Natural killer cell treated with Interleukin-12 subunit alpha and Interleukin-12 subunit beta and Interleukin-15 and Interleukin-18, amount 100 ng/mL, for 72 hours (primary cell): ENCODE measurements around the gene BCL2L12. TPM values are rescaled to one million over a fixed set of nuclear protein-coding genes. Genes with fewer than 3 reads are reported as not detected.

ENCODE experiments used
- ATAC-seq, 2 donors: fragments of 150-1000 bp; cut with Tn5 transposase in 1 of 2; sonication (Bioruptor Pico), chemical (Tn5 transposase) in 1 of 2; 2 replicates each; pipeline ENCODE4 v1.10.0; 2021
- DNase-seq: peaks from one replicate; pipeline ENCODE4 v3.0.0; 2022; ENCODE audit warnings: low spot score
- H3K27ac Mint-ChIP-seq, 2 donors: 1 replicate in 1 of 2; 2 replicates in 1 of 2; pipeline ENCODE4 v1.8.0; 2022; ENCODE audit warnings: mixed read lengths in 2 of 2, mild to moderate bottlenecking in 1 of 2, moderate library complexity in 1 of 2
- H3K27me3 Mint-ChIP-seq, 2 donors: 1 replicate in 1 of 2; 2 replicates in 1 of 2; pipeline ENCODE4 v1.8.0; 2022; ENCODE audit warnings: mixed read lengths in 2 of 2
- H3K36me3 Mint-ChIP-seq: one replicate; pipeline ENCODE4 v1.8.0; 2022; ENCODE audit warnings: mixed read lengths
- H3K4me1 Mint-ChIP-seq, 2 donors: 1 replicate in 1 of 2; 2 replicates in 1 of 2; pipeline ENCODE4 v1.8.0; 2022; ENCODE audit warnings: low read depth in 2 of 2, mixed read lengths in 2 of 2, mild to moderate bottlenecking in 1 of 2
- H3K4me3 Mint-ChIP-seq: one replicate; pipeline ENCODE4 v1.8.0; 2022; ENCODE audit warnings: mixed read lengths
- H3K9me3 Mint-ChIP-seq: 2 replicates; pipeline ENCODE4 v1.8.0; 2022; ENCODE audit warnings: mixed read lengths
- total RNA-seq, 2 donors: library from RNA; stranded (reverse); gene quantifications; one replicate each; pipeline ENCODE4 v1.2.3, GENCODE V29; 2022

BCL2L12 gene
- total RNA-seq, 2 donors from 2014 or later = 45.9 to 98.0 TPM

GRCh38 chr19:49636233-49636932 is 29.4 kb upstream of the BCL2L12 start:
- no peak for ATAC-seq
- Mint-ChIP-seq H3K36me3 (no peaks in the 10 kb centered on the region), H3K9me3 (no peaks in the 10 kb centered on the region), H3K27me3 (peaks cover 0 to 4% of the 10 kb centered on the region in 2 donors), H3K27ac (no peak overlapping the region), H3K4me3 (no peak overlapping the region), H3K4me1 (peaks cover 24 to 27% of the 10 kb centered on the region in 2 donors)
- DNase-seq = no peak

- H3K4me1 Mint-ChIP-seq = peaks cover 34 to 40% of the 10 kb centered on the region in 2 donors
- DNase-seq = no peak
- peaks cover 0 to 4% of the 10 kb centered on the region in 2 donors for H3K27me3 Mint-ChIP-seq
- no peaks in the 10 kb centered on the region for H3K9me3 Mint-ChIP-seq
- no peaks in the 10 kb centered on the region for H3K36me3 Mint-ChIP-seq
- ATAC-seq = no peak
- peak overlapping the region; percentile 99 for H3K4me3 Mint-ChIP-seq
- H3K27ac Mint-ChIP-seq = peak overlapping the region; percentile 36 to 99
Observed at GRCh38 chr19:49637821-49638738, 27.7 kb upstream of the BCL2L12 start.

- peak overlapping the region; percentile 99 for H3K4me3 Mint-ChIP-seq
- H3K36me3 Mint-ChIP-seq = no peaks in the 10 kb centered on the region
- H3K27ac Mint-ChIP-seq = peak overlapping the region; percentile 99
- DNase-seq (no peak), ATAC-seq (no peak)
- no peaks in the 10 kb centered on the region for H3K9me3 Mint-ChIP-seq
- peaks cover 0 to 4% of the 10 kb centered on the region in 2 donors for H3K27me3 Mint-ChIP-seq
- peaks cover 46 to 55% of the 10 kb centered on the region in 2 donors for H3K4me1 Mint-ChIP-seq
Observed at GRCh38 chr19:49639401-49640112, 26.2 kb upstream of the BCL2L12 start.

GRCh38 chr19:49640113-49640898 is 25.4 kb upstream of the BCL2L12 start, which contains the start of gene RRAS:
Gene RRAS (minus strand): TSS chr19:49640143. CDS start chr19:49640098, 45 bp downstream.
- ATAC-seq (peak; percentile 85 to 87), DNase-seq (peak; percentile 100)
- no peaks in the 10 kb centered on the region for H3K36me3 Mint-ChIP-seq
- no peaks in the 10 kb centered on the region for H3K9me3 Mint-ChIP-seq
- H3K4me3 Mint-ChIP-seq = peak within 1 kb of the TSS; percentile 99
- H3K27me3 Mint-ChIP-seq = peaks cover 0 to 4% of the 10 kb centered on the region in 2 donors
- peaks cover 48 to 57% of the 10 kb centered on the region in 2 donors for H3K4me1 Mint-ChIP-seq
- H3K27ac Mint-ChIP-seq = peak within 1 kb of the TSS; percentile 99

- no peaks in the 10 kb centered on the region for H3K36me3 Mint-ChIP-seq
- H3K27me3 Mint-ChIP-seq = peaks cover 0 to 4% of the 10 kb centered on the region in 2 donors
- ATAC-seq = peak; percentile 83 to 86
- H3K27ac Mint-ChIP-seq = peak within 1 kb of the TSS; percentile 99
- peak; percentile 100 for DNase-seq
- H3K4me3 Mint-ChIP-seq = peak within 1 kb of the TSS; percentile 99
- H3K9me3 Mint-ChIP-seq = no peaks in the 10 kb centered on the region
- H3K4me1 Mint-ChIP-seq = peaks cover 54 to 57% of the 10 kb centered on the region in 2 donors
Observed at GRCh38 chr19:49641688-49642491, 23.8 kb upstream of the BCL2L12 start, which contains the start of gene SCAF1. Gene SCAF1 (plus strand): TSS chr19:49642209. CDS start chr19:49645027, 2,818 bp downstream.

- H3K4me1 Mint-ChIP-seq = peaks cover 53 to 56% of the 10 kb centered on the region in 2 donors
- DNase-seq (no peak), ATAC-seq (no peak)
- peaks cover 0 to 4% of the 10 kb centered on the region in 2 donors for H3K27me3 Mint-ChIP-seq
- H3K27ac Mint-ChIP-seq = peak overlapping the region; percentile 97 to 99
- H3K36me3 Mint-ChIP-seq = no peaks in the 10 kb centered on the region
- H3K9me3 Mint-ChIP-seq = no peaks in the 10 kb centered on the region
- H3K4me3 Mint-ChIP-seq = peak overlapping the region; percentile 99
Observed at GRCh38 chr19:49642492-49643035, 23.2 kb upstream of the BCL2L12 start.

GRCh38 chr19:49643466-49643865 is 22.3 kb upstream of the BCL2L12 start:
- H3K4me1 Mint-ChIP-seq = peaks cover 47% of the 10 kb centered on the region in 2 donors
- peaks cover 0 to 2% of the 10 kb centered on the region in 2 donors for H3K27me3 Mint-ChIP-seq
- no peaks in the 10 kb centered on the region for H3K36me3 Mint-ChIP-seq
- DNase-seq (no peak), ATAC-seq (no peak)
- H3K27ac Mint-ChIP-seq = peak overlapping the region; percentile 97 to 99
- peak overlapping the region; percentile 99 for H3K4me3 Mint-ChIP-seq
- H3K9me3 Mint-ChIP-seq = no peaks in the 10 kb centered on the region

GRCh38 chr19:49645592-49645991 is 20.1 kb upstream of the BCL2L12 start:
- no peaks in the 10 kb centered on the region for H3K27me3 Mint-ChIP-seq
- no peaks in the 10 kb centered on the region for H3K36me3 Mint-ChIP-seq
- H3K9me3 Mint-ChIP-seq = no peaks in the 10 kb centered on the region
- peaks cover 36 to 38% of the 10 kb centered on the region in 2 donors for H3K4me1 Mint-ChIP-seq
- no peak for ATAC-seq
- DNase-seq = no peak
- H3K27ac Mint-ChIP-seq = no peak overlapping the region
- no peak overlapping the region for H3K4me3 Mint-ChIP-seq

GRCh38 chr19:49645995-49646394 is 19.7 kb upstream of the BCL2L12 start:
- no peaks in the 10 kb centered on the region for H3K36me3 Mint-ChIP-seq
- H3K4me3 Mint-ChIP-seq = no peak overlapping the region
- no peaks in the 10 kb centered on the region for H3K27me3 Mint-ChIP-seq
- no peak overlapping the region for H3K27ac Mint-ChIP-seq
- H3K4me1 Mint-ChIP-seq = peaks cover 32 to 34% of the 10 kb centered on the region in 2 donors
- H3K9me3 Mint-ChIP-seq = no peaks in the 10 kb centered on the region
- ATAC-seq = no peak
- DNase-seq = no peak

GRCh38 chr19:49646586-49646985 is 19.1 kb upstream of the BCL2L12 start:
- H3K4me3 Mint-ChIP-seq = no peak overlapping the region
- no peaks in the 10 kb centered on the region for H3K9me3 Mint-ChIP-seq
- H3K4me1 Mint-ChIP-seq = peaks cover 28 to 31% of the 10 kb centered on the region in 2 donors
- no peaks in the 10 kb centered on the region for H3K27me3 Mint-ChIP-seq
- peak overlapping the region in 1 of 2 donors; percentile 68 for H3K27ac Mint-ChIP-seq
- DNase-seq (no peak), ATAC-seq (no peak)
- no peaks in the 10 kb centered on the region for H3K36me3 Mint-ChIP-seq

- DNase-seq (peak; percentile 58), ATAC-seq (no peak)
- Mint-ChIP-seq H3K36me3 (peaks cover 5% of the 10 kb centered on the region), H3K4me3 (no peak overlapping the region), H3K27me3 (no peaks in the 10 kb centered on the region), H3K9me3 (no peaks in the 10 kb centered on the region), H3K27ac (no peak overlapping the region), H3K4me1 (peaks cover 8 to 20% of the 10 kb centered on the region in 2 donors)
Observed at GRCh38 chr19:49651029-49651819, 14.5 kb upstream of the BCL2L12 start.
